HG03457 (cell line): ENCODE measurements around the gene GRID2.

Source experiments
- ATAC-seq: cut with Tn5 transposase; IDR thresholded peaks from one replicate; pipeline ENCODE4 v1.9.1; 2021; ENCODE audit warnings: moderate number of reproducible peaks; ENCODE audit not compliant: unreplicated experiment

GRID2 gene

DNA sequence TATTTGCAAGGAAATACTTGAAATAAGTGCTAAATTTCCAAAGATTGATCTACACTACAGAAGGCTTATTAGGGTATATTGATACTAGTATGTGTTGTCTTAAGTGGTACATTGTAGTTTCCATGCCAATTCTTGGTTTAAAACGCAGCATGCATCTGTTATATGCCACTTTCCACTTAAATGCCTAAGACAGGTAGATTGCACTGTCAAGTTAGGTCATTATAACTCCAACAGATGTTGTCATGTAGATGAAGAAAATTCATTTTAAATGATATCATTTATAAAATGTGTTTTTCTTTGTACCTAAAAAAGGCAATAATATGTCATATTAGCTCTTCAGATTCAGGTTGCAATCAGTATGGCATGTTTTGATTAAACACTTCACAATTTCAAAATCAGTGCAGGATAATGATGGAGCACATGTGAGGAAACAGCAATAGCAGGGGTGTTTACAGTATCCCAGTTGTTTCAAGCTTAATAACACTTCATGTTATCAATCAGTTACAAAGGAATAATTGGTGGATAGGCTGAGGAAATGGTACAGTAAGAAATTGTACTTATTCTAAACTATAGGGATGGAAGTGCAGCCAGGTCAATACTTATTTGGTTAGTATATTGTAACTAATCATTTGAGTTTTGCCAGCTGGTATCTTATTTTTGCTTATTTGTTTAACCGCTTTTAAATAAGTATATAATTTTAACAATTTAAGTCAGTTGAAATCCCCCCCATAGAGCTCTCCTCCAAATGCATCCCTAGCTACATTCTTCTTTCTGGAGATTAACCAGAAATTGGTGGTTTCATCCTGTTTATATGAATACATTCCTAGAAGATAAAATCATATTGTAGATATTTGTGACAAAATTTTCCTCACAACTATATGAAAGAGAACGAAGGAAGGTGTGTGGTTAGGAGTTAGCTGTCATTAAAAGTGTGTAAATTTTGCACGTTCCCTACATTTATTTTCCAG, 1070.4 kb downstream of the GRID2 start:
- no peak for ATAC-seq

- ATAC-seq: no peak
Measured at GRCh38 chr4:93384241-93384640, 1080.5 kb downstream of the GRID2 start.

GRCh38 chr4:93384887-93385286, 1081.1 kb downstream of the GRID2 start:
- no peak for ATAC-seq

GRCh38 chr4:93394545-93395081, 1090.8 kb downstream of the GRID2 start:
- ATAC-seq: no peak

DNA sequence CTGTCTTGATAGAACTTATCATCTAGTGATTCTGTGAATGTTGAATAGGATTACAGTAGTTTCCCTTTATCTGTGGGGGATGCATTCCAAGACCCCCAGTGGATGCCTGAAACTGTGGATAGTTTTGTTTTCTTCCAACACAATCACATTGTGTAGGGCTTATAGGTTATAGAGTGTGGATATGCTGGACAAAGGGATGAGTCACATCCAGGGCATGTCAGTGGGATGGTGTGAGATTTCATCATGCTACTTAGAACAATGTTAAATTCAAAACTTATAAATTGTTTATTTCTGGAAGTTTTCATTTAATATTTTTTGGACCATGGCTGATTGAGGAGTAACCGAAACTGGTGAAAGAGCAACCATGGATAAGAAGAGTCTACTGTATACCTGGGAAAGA, 1092.5 kb downstream of the GRID2 start:
- no peak for ATAC-seq

GRCh38 chr4:93403571-93403970, 1099.8 kb downstream of the GRID2 start:
- ATAC-seq: no peak

DNA sequence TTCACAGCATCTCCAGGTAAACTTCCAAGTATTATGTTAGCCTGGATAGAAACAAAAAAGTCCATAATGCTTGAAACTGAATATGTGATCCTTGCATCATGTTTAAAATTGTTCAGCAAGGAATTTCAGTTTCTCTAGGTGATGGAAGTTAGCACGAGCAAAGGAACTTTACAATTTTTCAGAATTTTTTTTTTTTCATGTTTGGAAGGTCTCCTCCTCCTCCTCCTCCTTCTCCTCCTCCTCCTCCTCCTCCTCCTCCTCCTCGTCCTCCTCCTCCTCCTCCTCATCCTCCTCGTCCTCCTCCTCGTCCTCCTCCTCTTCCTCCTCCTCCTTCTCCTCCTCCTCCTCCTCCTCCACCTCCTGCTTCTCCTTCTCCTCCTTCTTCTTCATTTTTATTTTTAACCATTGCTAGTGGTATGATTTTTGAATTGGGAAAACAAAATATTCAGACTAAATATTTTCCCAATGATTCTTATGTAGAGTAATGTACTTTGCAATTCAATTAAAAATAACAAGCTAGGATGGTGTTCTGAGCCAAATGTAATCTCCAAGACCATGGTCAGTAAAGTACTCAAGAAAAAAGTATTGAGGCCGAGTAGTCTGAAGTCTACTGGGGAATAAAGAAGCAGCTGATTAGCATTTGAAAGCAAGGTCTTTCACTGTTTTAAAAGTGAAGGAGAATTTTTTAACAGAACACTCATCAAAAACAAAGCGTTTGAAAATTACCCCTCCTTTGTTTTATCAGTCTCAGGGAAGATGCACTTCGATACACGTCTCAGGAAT, 1103.9 kb downstream of the GRID2 start:
- no peak for ATAC-seq

- ATAC-seq: no peak
Measured at GRCh38 chr4:93409035-93409434, 1105.3 kb downstream of the GRID2 start.

DNA sequence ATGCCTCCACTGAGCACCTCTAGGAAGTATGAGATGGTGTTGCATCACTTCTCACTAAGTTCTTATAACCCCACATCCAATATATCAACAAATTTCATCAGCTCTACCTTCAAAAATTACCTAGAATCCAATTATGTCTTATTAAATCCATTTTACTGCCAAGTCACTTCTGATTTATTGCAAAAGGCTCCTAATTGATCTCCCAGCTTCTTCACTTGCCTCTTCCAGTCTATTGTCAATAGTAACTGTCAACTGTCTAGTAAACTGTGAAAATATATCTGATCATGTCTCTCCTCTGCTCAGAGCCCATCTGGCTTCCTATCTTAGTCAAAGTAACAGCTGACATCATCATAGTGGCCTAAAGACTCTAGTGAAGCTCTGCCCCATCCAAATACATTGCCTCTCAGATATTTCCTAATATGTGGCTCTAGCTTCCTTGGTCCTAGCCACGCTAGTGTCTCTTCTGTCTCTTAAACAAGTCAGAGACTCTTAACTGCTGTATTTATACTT, 1110.3 kb downstream of the GRID2 start:
- ATAC-seq: no peak

DNA sequence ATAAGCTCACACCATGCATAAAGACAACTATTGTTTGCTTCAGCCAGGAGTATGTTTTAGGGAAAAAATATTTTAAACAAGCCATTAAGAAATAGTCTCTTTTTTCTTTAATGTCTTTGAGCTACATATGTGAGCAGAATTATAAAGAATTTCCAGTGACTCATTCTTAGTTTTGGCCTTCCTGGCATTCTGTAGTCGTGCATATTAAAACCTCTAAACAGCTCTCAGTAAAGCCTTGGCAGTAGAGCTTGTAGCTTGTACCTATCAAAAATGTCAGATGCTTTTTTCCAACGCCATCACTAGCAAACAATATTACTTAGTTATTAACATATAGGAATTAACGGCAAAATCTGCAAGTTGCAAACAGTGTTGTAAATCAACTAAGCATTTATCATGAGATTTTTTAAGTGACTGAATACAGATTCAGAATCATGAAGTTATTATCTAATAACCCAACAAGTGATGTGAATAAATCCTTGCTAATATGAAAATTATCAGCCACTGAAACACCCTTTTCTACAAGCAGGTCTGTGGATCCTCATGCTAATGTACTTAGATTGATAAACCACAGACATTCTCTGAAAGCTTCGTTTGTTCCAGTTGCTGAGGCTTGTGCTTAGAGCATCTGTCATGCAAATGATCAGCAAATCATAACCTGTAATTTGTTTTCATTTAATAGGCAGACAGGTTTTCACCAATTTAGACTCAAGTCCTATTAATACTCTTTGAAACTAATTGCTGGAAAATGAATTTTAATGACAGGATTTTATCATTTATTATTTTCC, 1112.8 kb downstream of the GRID2 start:
- ATAC-seq: no peak

DNA sequence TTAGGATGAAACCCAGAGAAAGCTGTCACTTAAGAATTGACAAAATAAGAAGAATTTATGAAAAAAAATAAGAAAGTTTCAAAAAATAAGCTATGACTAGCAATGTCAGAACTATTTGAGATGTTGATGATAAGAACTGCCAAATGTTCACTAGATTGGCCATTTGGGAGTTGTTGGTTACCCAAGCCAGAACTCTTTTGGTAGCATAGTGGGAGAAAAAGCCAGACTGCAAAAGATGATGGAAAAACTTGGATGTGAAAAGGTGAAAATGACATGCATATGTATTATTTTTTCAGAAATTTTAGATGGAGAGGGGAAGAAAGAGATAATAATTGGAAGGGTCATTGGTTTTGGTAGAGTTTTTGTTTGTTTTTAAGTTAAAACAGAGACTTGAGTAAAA, 1127.6 kb downstream of the GRID2 start:
- ATAC-seq: no peak

GRCh38 chr4:93433840-93434239, 1130.1 kb downstream of the GRID2 start:
- no peak for ATAC-seq

- no peak for ATAC-seq
Measured at GRCh38 chr4:93436000-93436626, 1132.3 kb downstream of the GRID2 start.

DNA sequence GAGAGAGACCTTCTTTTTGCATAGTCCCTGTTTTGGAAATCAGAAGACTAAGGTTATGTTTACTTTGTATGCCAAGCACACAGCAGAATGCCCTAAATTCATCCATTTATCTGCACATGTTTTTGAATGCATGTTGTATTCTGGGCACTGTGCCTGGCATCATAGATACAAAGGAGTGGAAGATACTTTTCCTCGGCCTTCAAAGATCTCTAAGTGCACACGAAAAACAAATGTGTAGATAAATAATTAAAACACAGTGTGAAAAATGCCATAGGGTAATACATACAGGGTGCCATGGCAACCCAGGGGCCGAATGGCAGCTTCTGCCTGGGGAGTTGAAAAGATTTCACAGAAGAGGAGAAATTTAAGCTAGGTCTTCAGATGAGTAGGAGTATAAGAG, 1134.2 kb downstream of the GRID2 start:
- ATAC-seq: no peak

DNA sequence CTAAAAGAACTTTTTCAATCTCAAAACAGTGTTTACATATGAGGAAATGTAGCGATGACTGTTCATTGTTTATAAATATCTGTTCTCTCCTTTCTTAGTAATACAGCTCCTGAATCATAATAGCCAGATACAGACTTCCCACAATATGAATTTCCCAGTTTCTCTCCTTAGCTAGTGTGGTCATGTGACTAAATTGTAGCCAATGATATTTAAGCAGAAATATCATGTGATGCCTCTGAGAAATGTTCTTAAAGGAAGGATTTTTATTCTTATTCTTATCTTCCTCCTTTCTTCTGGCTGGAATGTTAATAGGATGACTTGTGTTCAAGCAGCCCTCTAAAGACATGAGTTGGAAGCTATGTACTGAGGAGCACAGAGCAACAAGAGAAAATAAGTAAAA, 1141.1 kb downstream of the GRID2 start:
- no peak for ATAC-seq

DNA sequence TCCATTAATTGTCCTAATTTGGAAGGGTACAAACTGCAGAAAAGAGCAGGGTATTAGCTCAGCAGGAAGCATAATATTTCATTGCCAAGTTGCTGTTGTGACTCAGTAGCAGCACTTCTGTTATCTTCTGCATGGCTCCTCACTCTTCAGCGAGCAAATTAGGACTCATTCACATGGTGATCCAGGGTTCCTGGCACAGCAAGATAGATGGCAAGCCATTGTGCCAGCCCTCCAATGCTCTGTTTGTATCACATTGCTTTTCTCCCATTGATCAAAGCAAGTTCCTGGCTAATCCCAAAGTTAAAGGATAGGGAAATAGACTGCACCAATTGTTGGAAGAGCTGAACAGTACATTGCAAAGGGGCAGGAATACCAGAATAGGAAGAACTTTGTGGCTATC, 1142.3 kb downstream of the GRID2 start:
- no peak for ATAC-seq

GRCh38 chr4:93448691-93449293, 1145.0 kb downstream of the GRID2 start:
- ATAC-seq: no peak

DNA sequence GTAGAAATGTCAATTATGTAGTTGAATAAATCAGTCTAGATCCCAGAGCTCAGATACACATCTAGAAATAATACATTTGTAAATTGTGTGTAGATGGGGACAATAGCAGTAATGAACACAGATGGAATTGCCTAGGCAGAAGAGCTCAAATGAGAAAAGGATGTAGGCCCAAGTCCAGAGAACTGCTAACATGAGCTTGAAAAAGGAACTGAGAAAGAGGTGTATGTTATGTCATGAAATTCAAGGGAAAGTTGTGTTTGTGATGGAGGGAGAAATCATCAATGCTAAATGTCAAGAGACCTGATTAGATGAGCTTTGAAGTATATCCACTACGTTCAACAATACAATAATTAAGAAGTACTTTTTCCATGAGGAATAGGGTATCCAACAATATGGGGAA, 1148.2 kb downstream of the GRID2 start:
- no peak for ATAC-seq

DNA sequence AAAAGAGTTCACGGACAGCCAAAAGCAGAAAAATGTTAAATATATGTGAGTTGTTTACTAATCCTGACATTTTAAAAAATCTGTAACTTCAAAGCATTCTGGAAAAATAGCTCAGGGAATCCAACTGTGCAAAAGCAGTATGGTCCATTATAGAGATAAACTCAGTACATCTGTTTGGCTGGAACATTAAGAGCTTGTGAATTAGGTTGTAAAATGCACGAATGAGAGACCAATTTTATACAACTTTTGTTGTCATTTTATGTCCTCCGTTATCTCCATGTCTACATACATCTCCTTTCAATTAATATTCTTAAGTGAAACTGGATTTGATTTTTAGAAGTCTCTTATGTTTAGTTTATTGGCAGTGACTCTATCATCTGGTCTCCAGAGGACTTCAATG, 1157.8 kb downstream of the GRID2 start:
- ATAC-seq: no peak

- ATAC-seq: no peak
Measured at GRCh38 chr4:93466446-93466845, 1162.7 kb downstream of the GRID2 start.
